ENCODE results near the gene ABCA6. TPM values are rescaled to one million over a fixed set of nuclear protein-coding genes. Genes with fewer than 3 reads are reported as not detected.

The ABCA6 gene
- total and polyA plus RNA-seq, 2 of the 13 experiments (the other 11 are each of a cell fraction or from before 2014, with no cell fraction given): 0.05 to 0.11 TPM

- TF ChIP-seq HOMEZ (CRISPR knock-in tag; IDR thresholded peaks at IDR 0.05; ENCODE audit: low read depth) (peak; percentile 96), ZNF33B (CRISPR knock-in tag; IDR thresholded peaks at IDR 0.05) (no peak), HNF4A (CRISPR knock-in tag; IDR thresholded peaks at IDR 0.05) (no peak), ELF3 (CRISPR knock-in tag; IDR thresholded peaks at IDR 0.05) (peak; percentile 38; the same call in 1 of the 2 replicates), RXRB (CRISPR knock-in tag; IDR thresholded peaks at IDR 0.05; ENCODE audit: borderline replicate concordance) (0 out of 2 replicates have a peak, but pooled peaks have one; percentile 53), FOXA1 (IDR thresholded peaks at IDR 0.05) (no peak), FOXA1 (CRISPR knock-in tag; IDR thresholded peaks at IDR 0.05) (peak; percentile 64; the same call in 1 of the 2 replicates), GABPB1 (CRISPR knock-in tag; IDR thresholded peaks at IDR 0.05) (peak; percentile 49; the same call in 1 of the 2 replicates), ZFP41 (CRISPR knock-in tag; IDR thresholded peaks at IDR 0.05; ENCODE audit: borderline replicate concordance) (no peak), SOX5 (CRISPR knock-in tag; IDR thresholded peaks at IDR 0.05; ENCODE audit: borderline replicate concordance) (peak; percentile 82; the same call in 1 of the 2 replicates), CENPX (CRISPR knock-in tag; IDR thresholded peaks at IDR 0.05) (no peak), JUND (CRISPR knock-in tag; IDR thresholded peaks at IDR 0.05) (peak; percentile 81), SOX13 (IDR thresholded peaks at IDR 0.05) (no peak), SOX13 (CRISPR knock-in tag; conservative IDR thresholded peaks at IDR 0.05 in 1 of 2, IDR thresholded peaks at IDR 0.05 in 1 of 2) (peak in 1 of 2 experiments; percentile 79; a peak in 2 of 4 replicates), ZNF335 (CRISPR knock-in tag; IDR thresholded peaks at IDR 0.05) (0 out of 2 replicates have a peak, but pooled peaks have one; percentile 44), MED1 (CRISPR knock-in tag; IDR thresholded peaks at IDR 0.05) (peak; percentile 80), RCOR2 (CRISPR knock-in tag; IDR thresholded peaks at IDR 0.05) (0 out of 2 replicates have a peak, but pooled peaks have one; percentile 22), FOXK1 (CRISPR knock-in tag; IDR thresholded peaks at IDR 0.05; ENCODE audit: borderline replicate concordance, low read depth) (peak; percentile 56; the same call in 1 of the 2 replicates), NR2F1 (CRISPR knock-in tag; IDR thresholded peaks at IDR 0.05) (0 out of 4 replicates have a peak, but pooled peaks of 1 of the 2 experiments have one; percentile 23), DRAP1 (CRISPR knock-in tag; IDR thresholded peaks at IDR 0.05) (no peak)
Observed at GRCh38 chr17:69175625-69176456, 34.1 kb upstream of the ABCA6 start (continued).

All from HepG2 (cell line).